Measurements from ENCODE around the gene ITFG2.

DNA sequence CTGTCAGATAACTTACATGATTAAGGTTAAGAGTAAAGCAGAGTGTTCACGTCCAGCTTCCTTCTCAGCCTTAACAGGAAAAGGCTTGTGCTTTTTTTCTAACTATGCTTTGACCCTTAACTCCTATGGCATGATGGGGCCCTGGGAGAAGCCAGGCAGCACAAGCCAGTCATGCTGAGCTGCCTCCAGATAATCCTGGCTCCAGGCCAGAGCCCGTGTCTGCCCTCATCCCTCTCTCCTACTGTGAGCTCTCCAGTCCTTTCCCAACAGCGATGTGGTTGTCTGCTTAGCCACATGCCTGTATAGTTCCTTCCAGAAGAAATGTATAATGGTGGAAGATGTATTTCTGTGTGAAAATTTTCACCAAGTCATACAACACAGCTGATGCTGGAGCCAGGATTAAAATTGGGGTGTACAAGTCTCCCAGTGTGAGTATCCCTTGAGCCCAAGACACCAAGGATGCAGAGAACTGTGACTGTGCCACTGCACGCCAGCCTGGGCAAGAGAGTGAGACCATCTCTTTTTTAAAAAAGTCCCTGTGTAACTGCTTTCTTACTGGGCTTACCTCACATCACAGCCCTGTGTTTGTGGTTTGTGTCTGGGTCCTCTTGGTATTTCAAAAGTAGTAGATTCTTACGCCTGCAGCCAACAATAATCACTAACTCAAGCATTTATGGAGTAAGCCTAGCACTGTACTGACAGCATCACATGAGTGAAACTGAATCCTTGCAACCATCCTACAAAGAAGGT, 7.9 kb upstream of the ITFG2 start:
- TF ChIP-seq POLR2A (IDR thresholded peaks at IDR 0.05) (no peak), POLR2AphosphoS5 (IDR thresholded peaks at IDR 0.05) (no peak)
